T-helper 2 cell treated with Interferon-gamma antibody and Interleukin-4, amounts not matched to agents 100 ng/mL and 5 ng/mL, for 36 hours (primary cell): ENCODE data around the gene ZNF516. TPM values are rescaled to one million over a fixed set of nuclear protein-coding genes. Genes with fewer than 3 reads are reported as not detected.

Experiments
- intact Hi-C: fragments of 100-400 bp; cut with micrococcal nuclease; formaldehyde crosslinking; loops from one replicate; pipeline ENCODE4 v1.15.1; 2023
- total RNA-seq: library from RNA; stranded (reverse); gene quantifications from 2 replicates; pipeline ENCODE4 v1.2.3, GENCODE V29; 2022

The ZNF516 gene
- total RNA-seq, 1 donor from 2014 or later = 2.2 TPM

GRCh38 chr18:76315722-76316230 lies 179.3 kb downstream of the ZNF516 start:
- intact Hi-C loops = no loop called here

DNA sequence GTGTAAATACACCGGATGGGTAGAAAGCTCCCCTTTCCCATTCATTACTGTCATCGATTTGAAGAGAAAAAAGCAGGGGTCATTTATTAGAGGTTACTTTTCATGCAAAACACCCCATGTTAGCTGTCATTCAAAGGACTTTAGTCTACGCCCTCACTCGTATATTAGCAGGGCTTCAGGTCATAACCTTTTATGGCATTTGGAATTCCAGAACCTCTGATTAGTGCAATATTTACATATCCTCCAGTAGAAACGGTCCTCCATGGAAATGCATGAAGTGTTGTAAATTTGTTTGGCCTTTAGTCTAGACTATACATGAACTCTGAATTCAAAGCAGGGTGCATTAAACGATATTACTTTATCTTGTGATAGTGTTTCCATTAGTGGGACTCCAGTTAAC lies 180.5 kb downstream of the ZNF516 start:
- intact Hi-C loops = no loop called here

GRCh38 chr18:76314015-76314414 lies 181.0 kb downstream of the ZNF516 start:
- intact Hi-C loops = no loop called here
